HepG2 (cell line): Measurements from ENCODE around the gene CD101. TPM values are rescaled to one million over a fixed set of nuclear protein-coding genes. Genes with fewer than 3 reads are reported as not detected.

Experiments used
- ATAC-seq: fragments of 200-7000 bp; cut with Tn5 transposase; 3 replicates; pipeline ENCODE4 v1.9.1; 2020; ENCODE audit warnings: mild to moderate bottlenecking, moderate library complexity
- BruUV-seq: library from RNA; stranded (reverse); fragments of 400-500 nt; replicated peaks from 2 replicates; lab custom pipeline; 2021; lab: Mats Ljungman, UMichigan
- CTCF ChIA-PET: fragments of 300-600 bp; formaldehyde crosslinking; extraction: SDS; loops from one replicate; lab custom pipeline; 2021; ENCODE audit warnings: low total read pairs, inconsistent platforms, low intra/inter-chr PET ratio; lab: Yijun Ruan, JAX
- POLR2A ChIA-PET: fragments of 350-600 bp; sonication (Branson Sonifier 250); formaldehyde crosslinking; loops from one replicate; lab custom pipeline; 2020; ENCODE audit warnings: antibody characterized with exemption, inconsistent platforms; lab: Yijun Ruan, JAX
- DNase-seq: peaks from one replicate; pipeline ENCODE4 v3.0.0-alpha.2; 2015; ENCODE audit warnings: low spot score
- FAIRE-seq: peaks from 3 replicates; lab custom pipeline; 2011; peaks lifted over from hg19 to GRCh38; lab: Jason Lieb, UNC
- H2AFZ ChIP-seq: one replicate; pipeline ENCODE4 v1.6.1; 2011; ENCODE audit warnings: low read length, inconsistent platforms
- H3K27ac ChIP-seq: fragments of 300-600 bp; 3 replicates; pipeline ENCODE4 v1.8.0; 2011; ENCODE audit warnings: mixed run types, mild to moderate bottlenecking, mixed read lengths, low read length, inconsistent platforms; ENCODE audit not compliant: insufficient read depth; ENCODE audit errors: extremely low read length
- H3K27me3 ChIP-seq, 2 experiments: fragments of 200-600 bp in 1 of 2; 2 replicates in 1 of 2; 3 replicates in 1 of 2; pipeline versions ENCODE4 v1.6.0 to v1.8.0; 2011; ENCODE audit warnings: low read length in 2 of 2, mild to moderate bottlenecking in 2 of 2, moderate library complexity in 2 of 2, inconsistent platforms in 1 of 2; ENCODE audit not compliant: insufficient read depth in 2 of 2, control insufficient read depth in 1 of 2
- H3K36me3 ChIP-seq, 2 experiments: fragments of 200-600 bp in 1 of 2; replicated peaks in 1 of 2; 2 replicates in 1 of 2; 3 replicates in 1 of 2; pipeline versions ENCODE4 v1.5.1 to v1.8.0; 2011; ENCODE audit warnings: low read length in 2 of 2, inconsistent platforms in 1 of 2; ENCODE audit not compliant: insufficient read depth in 2 of 2, control insufficient read depth in 1 of 2
- H3K4me1 ChIP-seq: 2 replicates; pipeline ENCODE4 v1.5.1; 2012; ENCODE audit warnings: low read length, inconsistent platforms; ENCODE audit not compliant: insufficient read depth
- H3K4me2 ChIP-seq: 2 replicates; pipeline ENCODE4 v1.6.0; 2011; ENCODE audit warnings: low read depth, low read length, inconsistent platforms
- H3K4me3 ChIP-seq, 3 experiments: fragments of 200-600 bp in 1 of 3; sonication (generic), shearing (Covaris generic) in 1 of 3; replicated peaks in 1 of 3; 2 replicates each; pipeline ENCODE4 v1.5.1; 2011 to 2016; ENCODE audit warnings: low read length in 3 of 3, inconsistent platforms in 2 of 3, low read depth in 2 of 3, mild to moderate bottlenecking in 2 of 3, control low read depth in 1 of 3, mixed read lengths in 1 of 3; ENCODE audit not compliant: insufficient read depth in 1 of 3
- H3K79me2 ChIP-seq: one replicate; pipeline ENCODE4 v1.6.1; 2011; ENCODE audit warnings: low read length, inconsistent platforms; ENCODE audit not compliant: insufficient read depth
- H3K9ac ChIP-seq: 2 replicates; pipeline ENCODE4 v1.6.0; 2011; ENCODE audit warnings: mild to moderate bottlenecking, low read depth, low read length, inconsistent platforms; ENCODE audit not compliant: insufficient read depth
- H3K9me3 ChIP-seq: 2 replicates; pipeline ENCODE4 v1.5.1; 2012; ENCODE audit warnings: mild to moderate bottlenecking, low read length
- H4K20me1 ChIP-seq: 2 replicates; pipeline ENCODE4 v1.6.0; 2011; ENCODE audit warnings: inconsistent platforms, mild to moderate bottlenecking, low read length, moderate library complexity; ENCODE audit not compliant: insufficient read depth
- BHLHE40 ChIP-seq: IDR thresholded peaks from 2 replicates; pipeline ENCODE4 v1.6.1; 2011; ENCODE audit warnings: low read length, improper control_type of control experiment
- CAMTA2 ChIP-seq: sonication (generic); formaldehyde crosslinking; IDR thresholded peaks from 2 replicates; pipeline ENCODE4 v1.4.0; 2020; ENCODE audit warnings: mild to moderate bottlenecking, missing genetic modification reagents, borderline replicate concordance
- CBX5 ChIP-seq: sonication (generic); formaldehyde crosslinking; IDR thresholded peaks from 2 replicates; pipeline ENCODE4 v1.4.0; 2020; ENCODE audit warnings: missing genetic modification reagents, borderline replicate concordance
- FOXO4 ChIP-seq: sonication (generic); formaldehyde crosslinking; conservative IDR thresholded peaks from 2 replicates; pipeline ENCODE4 v1.8.1; 2023; ENCODE audit warnings: missing genetic modification reagents
- HNF4G ChIP-seq, 2 experiments: sonication (generic) in 1 of 2; formaldehyde crosslinking in 1 of 2; IDR thresholded peaks; 2 replicates each; pipeline versions ENCODE4 v1.4.0 to v1.6.1; 2011 to 2020; ENCODE audit warnings: borderline replicate concordance in 2 of 2, low read depth in 2 of 2, mild to moderate bottlenecking in 2 of 2, low read length in 1 of 2, missing genetic modification reagents in 1 of 2, moderate library complexity in 1 of 2
- HOXA7 ChIP-seq: sonication (generic); formaldehyde crosslinking; IDR thresholded peaks from 2 replicates; pipeline ENCODE4 v1.8.1; 2022; ENCODE audit warnings: mild to moderate bottlenecking, missing genetic modification reagents, moderate library complexity
- NR3C1 ChIP-seq: sonication (generic); formaldehyde crosslinking; IDR thresholded peaks from 2 replicates; pipeline ENCODE4 v1.4.0; 2020; ENCODE audit warnings: missing genetic modification reagents
- PBX2 ChIP-seq: IDR thresholded peaks from 2 replicates; pipeline ENCODE4 v1.6.1; 2016; ENCODE audit warnings: control low read depth
- PRPF4 ChIP-seq: fragments of 200-400 bp; formaldehyde crosslinking; IDR thresholded peaks from 2 replicates; pipeline ENCODE4 v1.6.1; 2016; ENCODE audit warnings: low read length, low read depth; ENCODE audit not compliant: poor library complexity, severe bottlenecking
- SKI ChIP-seq: fragments of 450-650 bp; IDR thresholded peaks from one replicate; pipeline ENCODE4 v1.6.1; 2018; ENCODE audit warnings: mild to moderate bottlenecking; ENCODE audit not compliant: partially characterized antibody
- TEAD2 ChIP-seq: sonication (generic); formaldehyde crosslinking; IDR thresholded peaks from 2 replicates; pipeline ENCODE4 v1.9.0; 2021; ENCODE audit warnings: missing genetic modification reagents
- ZBTB42 ChIP-seq: sonication (generic); formaldehyde crosslinking; IDR thresholded peaks from 2 replicates; pipeline ENCODE4 v1.5.0; 2020; ENCODE audit warnings: mild to moderate bottlenecking, missing genetic modification reagents
- ZFX ChIP-seq: sonication (generic); formaldehyde crosslinking; IDR thresholded peaks from 2 replicates; pipeline ENCODE4 v1.4.0; 2020; ENCODE audit warnings: mild to moderate bottlenecking, low read depth, missing genetic modification reagents, moderate library complexity
- ZNF557 ChIP-seq: sonication (generic); formaldehyde crosslinking; IDR thresholded peaks from 2 replicates; pipeline ENCODE4 v1.4.0; 2020; ENCODE audit warnings: missing genetic modification reagents
- WGBS: methylation state at CpG from one replicate; pipeline ENCODE4 v1.1.6; 2017; ENCODE audit warnings: low lambda C conversion rate; 5-methylcytosine and 5-hydroxymethylcytosine counted together
- in situ Hi-C: cut with HindIII; loops from 2 replicates; pipeline ENCODE4 v1.10.0; 2017; ENCODE audit warnings: low pct_unique_long_range_greater_than_20kb; ENCODE audit not compliant: extremely low pct_ligation_motif_present
- intact Hi-C: fragments of 100-400 bp; cut with micrococcal nuclease; formaldehyde crosslinking; loops from one replicate; pipeline ENCODE4 v1.10.0; 2022; ENCODE audit not compliant: unreplicated experiment
- polyA plus RNA-seq, 8 experiments: library from polyadenylated mRNA; depleted of rRNA in 3 of 8; stranded (reverse) in 7 of 8; unstranded in 1 of 8; fragments of >200 nt; fragmentation: Illumina TruSeq in 4 of 8; extraction: Trizol in 4 of 8; gene quantifications; 2 replicates each; pipeline versions ENCODE4 v1.2.1 to v1.2.3, GENCODE V29; 2011 to 2016; ENCODE audit warnings: low read depth in 4 of 8, missing spikeins in 1 of 8, mixed read lengths in 1 of 8; ENCODE audit not compliant: insufficient read depth in 1 of 8
- total RNA-seq, 5 experiments: library from RNA; depleted of rRNA; stranded (reverse); fragments of >200 nt; fragmentation: Illumina TruSeq; extraction: Trizol; gene quantifications; 2 replicates each; pipeline ENCODE4 v1.2.3, GENCODE V29; 2016; ENCODE audit warnings: low read depth in 1 of 5

The CD101 gene
- total and polyA plus RNA-seq, 2 of the 13 experiments (the other 11 are each of a cell fraction or from before 2014, with no cell fraction given): 0.05 to 0.09 TPM

- TF ChIP-seq BHLHE40: no peak
- TF ChIP-seq TEAD2 (CRISPR knock-in tag): no peak
- TF ChIP-seq CBX5 (CRISPR knock-in tag): no peak
- no peak for TF ChIP-seq PRPF4
- TF ChIP-seq ZFX (CRISPR knock-in tag): no peak
- no peak for TF ChIP-seq CAMTA2 (CRISPR knock-in tag)
- no peak for TF ChIP-seq NR3C1 (CRISPR knock-in tag)
- no peak for TF ChIP-seq FOXO4
- no peak for TF ChIP-seq HNF4G (IDR thresholded peaks at IDR 0.05; ENCODE audit: borderline replicate concordance, low read depth, low read length)
- TF ChIP-seq HNF4G (CRISPR knock-in tag; IDR thresholded peaks at IDR 0.05; ENCODE audit: borderline replicate concordance, low read depth): no peak
- TF ChIP-seq SKI: no peak
- TF ChIP-seq HOXA7: no peak
- no peak for TF ChIP-seq ZBTB42 (CRISPR knock-in tag)
- no peak for TF ChIP-seq PBX2
- TF ChIP-seq ZNF557: no peak
- no peak for ATAC-seq
- Histone ChIP-seq H3K9ac (no peak overlapping the region), H3K27me3 (no peaks in the 10 kb centered on the region), H3K9me3 (no peaks in the 10 kb centered on the region), H3K79me2 (no peaks in the 10 kb centered on the region), H3K27ac (no peak overlapping the region), H3K4me2 (no peak overlapping the region), H3K36me3 (no peaks in the 10 kb centered on the region), H3K4me1 (no peaks in the 10 kb centered on the region), H2AFZ (no peak overlapping the region), H3K4me3 (no peak overlapping the region), H4K20me1 (no peaks in the 10 kb centered on the region)
- 39% methylated on average over 3 of the region's 3 CpGs for WGBS
- ChIA-PET POLR2A (no interaction called here), CTCF (no interaction called here)
- BruUV-seq: no TSS peak
- intact Hi-C loops (no loop called here), in situ Hi-C loops (no loop called here)
- no peak for FAIRE-seq
- DNase-seq: no peak
Measured at GRCh38 chr1:117009132-117009531, 7.6 kb downstream of the CD101 start.
